HCT116 (cell line): Measurements from ENCODE around the gene OR4X1. TPM values are rescaled to one million over a fixed set of nuclear protein-coding genes. Genes with fewer than 3 reads are reported as not detected.

Experiments
- ATAC-seq: fragments of 200-7000 bp; cut with Tn5 transposase; 2 replicates; pipeline ENCODE4 v1.9.1; 2020; ENCODE audit warnings: mild to moderate bottlenecking, moderate library complexity
- BruUV-seq: library from RNA; stranded (reverse); fragments of 400-500 nt; replicated peaks from 2 replicates; lab custom pipeline; 2021; lab: Mats Ljungman, UMichigan
- CTCF ChIA-PET: fragments of 300-600 bp; sonication (Branson Sonifier 250); formaldehyde crosslinking; loops from one replicate; lab custom pipeline; 2021; ENCODE audit warnings: antibody characterized with exemption; lab: Charles Lee
- POLR2A ChIA-PET: fragments of 300-600, 350-600 bp; sonication (Branson Sonifier 250); formaldehyde crosslinking; loops from one replicate; lab custom pipeline; 2021; ENCODE audit warnings: antibody characterized with exemption; lab: Charles Lee
- RAD21 ChIA-PET, 2 experiments: fragments of 300-600 bp; sonication (Branson Sonifier 250); formaldehyde crosslinking; loops; one replicate each; lab custom pipeline; 2023; ENCODE audit warnings: low total read pairs in 2 of 2; ENCODE audit not compliant: uncharacterized antibody in 2 of 2, unreplicated experiment in 2 of 2, low non-redundant PET in 1 of 2; lab: Charles Lee
- DNase-seq: peaks from one replicate; pipeline ENCODE4 v3.0.0-alpha.2; 2010; ENCODE audit warnings: low read depth, low spot score
- H2AFZ ChIP-seq: fragments of 200-600 bp; shearing (Covaris generic), sonication (generic); 2 replicates; pipeline ENCODE4 v1.6.1; 2017; ENCODE audit warnings: low read depth, mixed run types, mixed read lengths, antibody characterized with exemption, low read length; ENCODE audit not compliant: poor library complexity, severe bottlenecking
- H3K27ac ChIP-seq: 2 replicates; pipeline ENCODE4 v1.5.1; 2012; ENCODE audit warnings: low read depth, low read length
- H3K27me3 ChIP-seq: fragments of 200-600 bp; sonication (generic); 2 replicates; pipeline ENCODE4 v1.6.1; 2016; ENCODE audit warnings: mixed run types, low read length, mixed read lengths; ENCODE audit not compliant: insufficient read depth
- H3K36me3 ChIP-seq, 2 experiments: fragments of 200-500 bp in 1 of 2; fragments of 200-600 bp in 1 of 2; sonication (Bioruptor generic) in 1 of 2; sonication (generic) in 1 of 2; 2 replicates each; pipeline versions ENCODE4 v1.5.1 to v1.6.1; 2014 to 2016; ENCODE audit warnings: low read length in 2 of 2, inconsistent platforms in 1 of 2, mixed read lengths in 1 of 2, mixed run types in 1 of 2; ENCODE audit not compliant: insufficient read depth in 2 of 2, control insufficient read depth in 1 of 2
- H3K4me1 ChIP-seq, 2 experiments: fragments of 200-600 bp in 1 of 2; sonication (generic) in 1 of 2; 2 replicates each; pipeline versions ENCODE4 v1.5.1 to v1.6.1; 2012 to 2017; ENCODE audit warnings: low read length in 2 of 2, inconsistent platforms in 1 of 2, mild to moderate bottlenecking in 1 of 2, mixed read lengths in 1 of 2, mixed run types in 1 of 2, moderate library complexity in 1 of 2; ENCODE audit not compliant: insufficient read depth in 2 of 2, control insufficient read depth in 1 of 2
- H3K4me2 ChIP-seq: fragments of 200-600 bp; sonication (generic); 2 replicates; pipeline ENCODE4 v1.6.1; 2017; ENCODE audit warnings: mixed run types, low read length, mixed read lengths
- H3K4me3 ChIP-seq, 2 experiments: fragments of 200-600 bp in 1 of 2; sonication (generic) in 1 of 2; replicated peaks in 1 of 2; 2 replicates each; pipeline ENCODE4 v1.5.1; 2011 to 2016; ENCODE audit warnings: low read length in 2 of 2, control low read depth in 1 of 2, low read depth in 1 of 2, mild to moderate bottlenecking in 1 of 2, mixed read lengths in 1 of 2, mixed run types in 1 of 2
- H3K79me2 ChIP-seq: fragments of 200-600 bp; sonication (generic); 2 replicates; pipeline ENCODE4 v1.6.1; 2017; ENCODE audit warnings: mild to moderate bottlenecking, mixed run types, low read length, moderate library complexity, mixed read lengths; ENCODE audit not compliant: insufficient read depth
- H3K9ac ChIP-seq: fragments of 200-600 bp; sonication (generic); 2 replicates; pipeline ENCODE4 v1.6.1; 2016; ENCODE audit warnings: low read length, mixed read lengths
- H3K9me2 ChIP-seq: fragments of 200-600 bp; sonication (generic), shearing (Covaris generic); 2 replicates; pipeline ENCODE4 v1.6.1; 2017; ENCODE audit warnings: mixed run types, mild to moderate bottlenecking, moderate library complexity; ENCODE audit not compliant: insufficient read depth
- H3K9me3 ChIP-seq, 2 experiments: fragments of 200-500 bp in 1 of 2; fragments of 200-600 bp in 1 of 2; sonication (Bioruptor generic) in 1 of 2; sonication (generic) in 1 of 2; 2 replicates each; pipeline ENCODE4 v1.6.1; 2014 to 2017; ENCODE audit warnings: low read length in 2 of 2, mixed read lengths in 2 of 2, inconsistent platforms in 1 of 2, low read depth in 1 of 2, mild to moderate bottlenecking in 1 of 2, mixed run types in 1 of 2, moderate library complexity in 1 of 2; ENCODE audit not compliant: control insufficient read depth in 1 of 2, insufficient read depth in 1 of 2
- H4K20me1 ChIP-seq: fragments of 200-600 bp; sonication (generic), shearing (Covaris generic); 2 replicates; pipeline ENCODE4 v1.6.1; 2017; ENCODE audit warnings: mixed run types, mild to moderate bottlenecking, moderate library complexity; ENCODE audit not compliant: insufficient read depth
- CBX3 ChIP-seq: IDR thresholded peaks from 2 replicates; pipeline ENCODE4 v1.6.1; 2012; ENCODE audit warnings: low read depth
- EGR1 ChIP-seq: IDR thresholded peaks from 2 replicates; pipeline ENCODE4 v1.6.1; 2012; ENCODE audit warnings: low read depth
- ELF1 ChIP-seq: IDR thresholded peaks from 2 replicates; pipeline ENCODE4 v1.6.1; 2012; ENCODE audit warnings: low read depth, borderline replicate concordance
- EZH2 ChIP-seq: fragments of 200-600 bp; sonication (generic); IDR thresholded peaks from 2 replicates; pipeline ENCODE4 v1.6.1; 2017; ENCODE audit warnings: antibody characterized with exemption, mixed run types
- FOSL1 ChIP-seq: IDR thresholded peaks from 2 replicates; pipeline ENCODE4 v1.6.1; 2012; ENCODE audit warnings: low read depth
- JUND ChIP-seq: IDR thresholded peaks from 2 replicates; pipeline ENCODE4 v1.6.1; 2012
- POLR2A ChIP-seq: IDR thresholded peaks from 2 replicates; pipeline ENCODE4 v1.7.0; 2011; ENCODE audit warnings: borderline replicate concordance; ENCODE audit not compliant: insufficient read depth, insufficient read length; ENCODE audit errors: extremely low read depth
- POLR2AphosphoS5 ChIP-seq: IDR thresholded peaks from 2 replicates; pipeline ENCODE4 v1.6.1; 2011; ENCODE audit warnings: mild to moderate bottlenecking, low read depth, low read length, moderate library complexity
- RAD21 ChIP-seq: IDR thresholded peaks from 2 replicates; pipeline ENCODE4 v1.6.1; 2012; ENCODE audit warnings: low read depth, mild to moderate bottlenecking
- SIN3A ChIP-seq: IDR thresholded peaks from 2 replicates; pipeline ENCODE4 v1.6.1; 2012; ENCODE audit warnings: low read depth
- SP1 ChIP-seq: IDR thresholded peaks from 2 replicates; pipeline ENCODE4 v1.6.1; 2012; ENCODE audit warnings: low read depth
- SRF ChIP-seq: IDR thresholded peaks from 2 replicates; pipeline ENCODE4 v1.6.1; 2012; ENCODE audit warnings: low read depth
- TCF7L2 ChIP-seq: IDR thresholded peaks from 2 replicates; pipeline ENCODE4 v1.7.0; 2011; ENCODE audit warnings: borderline replicate concordance, inconsistent platforms; ENCODE audit not compliant: insufficient read depth, insufficient read length; ENCODE audit errors: extremely low read depth
- YY1 ChIP-seq: IDR thresholded peaks from 2 replicates; pipeline ENCODE4 v1.6.1; 2011; ENCODE audit warnings: low read length, low read depth, moderate library complexity, mild to moderate bottlenecking; ENCODE audit not compliant: insufficient replicate concordance; ENCODE audit errors: extremely low read depth
- ZFX ChIP-seq: fragments of 450-650 bp; IDR thresholded peaks from 2 replicates; pipeline ENCODE4 v1.6.1; 2017
- ZNF274 ChIP-seq: fragments of 200-500 bp; sonication (Bioruptor generic); IDR thresholded peaks from 2 replicates; pipeline ENCODE4 v1.6.1; 2014; ENCODE audit warnings: mild to moderate bottlenecking, low read depth, low read length, inconsistent platforms
- intact Hi-C: fragments of 100-400 bp; cut with micrococcal nuclease; formaldehyde crosslinking; loops from 2 replicates; pipeline ENCODE4 v1.10.0; 2022
- total RNA-seq: library from RNA; stranded (reverse); gene quantifications from one replicate; pipeline ENCODE4 v1.2.1, GENCODE V29; 2021; ENCODE audit not compliant: unreplicated experiment
- TF ChIP-seq, protein P1 (sequence below): IDR thresholded peaks from 2 replicates; pipeline ENCODE4 v1.6.1; 2012
- TF ChIP-seq, protein P2 (sequence below): IDR thresholded peaks from 2 replicates; pipeline ENCODE4 v1.6.1; 2011; ENCODE audit warnings: mild to moderate bottlenecking, low read length, moderate library complexity; ENCODE audit not compliant: insufficient replicate concordance; ENCODE audit errors: extremely low read depth
- TF ChIP-seq, protein P3 (sequence below): IDR thresholded peaks from 2 replicates; pipeline ENCODE4 v1.6.1; 2012

The OR4X1 gene
- total RNA-seq, 1 experiment from 2014 or later: not detected

DNA sequence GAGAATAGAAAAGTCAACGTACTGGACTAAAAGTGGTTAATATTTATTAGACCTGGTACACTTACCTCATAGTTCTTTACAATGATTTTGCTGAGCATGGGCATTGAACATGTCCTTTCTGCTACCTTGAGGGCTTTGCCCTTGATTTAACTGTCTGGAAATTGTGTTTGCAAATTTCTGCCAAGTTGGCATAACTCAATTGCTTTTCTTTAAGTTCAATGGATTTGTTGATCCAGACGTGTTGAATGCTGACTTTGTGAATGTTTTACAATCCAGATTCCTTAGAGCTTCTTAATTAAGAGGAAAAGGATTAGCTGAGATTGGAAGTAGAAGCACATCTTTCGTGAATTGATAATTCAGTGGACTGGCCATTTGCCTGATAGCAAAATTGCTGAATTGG lies 25.9 kb upstream of the OR4X1 start:
- Histone ChIP-seq H4K20me1 (no peaks in the 10 kb centered on the region), H3K4me1 (no peaks in the 10 kb centered on the region), H3K9ac (no peak overlapping the region), H3K9me2 (no peaks in the 10 kb centered on the region), H3K27ac (no peak overlapping the region), H3K9me3 (no peaks in the 10 kb centered on the region), H3K4me2 (no peak overlapping the region), H3K27me3 (no peaks in the 10 kb centered on the region), H2AFZ (no peak overlapping the region), H3K36me3 (no peaks in the 10 kb centered on the region), H3K79me2 (no peaks in the 10 kb centered on the region), H3K4me3 (no peak overlapping the region)
- DNase-seq: no peak
- intact Hi-C loops: no loop called here
- ATAC-seq: no peak
- RAD21 ChIA-PET: no interaction called here
- CTCF ChIA-PET: no interaction called here
- TF ChIP-seq SP1: no peak
- no peak for TF ChIP-seq SRF
- TF ChIP-seq EGR1: no peak
- no peak for TF ChIP-seq EZH2
- TF ChIP-seq ZNF274: no peak
- TF ChIP-seq RAD21: no peak
- TF ChIP-seq POLR2A: no peak
- no peak for TF ChIP-seq ELF1
- TF ChIP-seq, protein P1, sequence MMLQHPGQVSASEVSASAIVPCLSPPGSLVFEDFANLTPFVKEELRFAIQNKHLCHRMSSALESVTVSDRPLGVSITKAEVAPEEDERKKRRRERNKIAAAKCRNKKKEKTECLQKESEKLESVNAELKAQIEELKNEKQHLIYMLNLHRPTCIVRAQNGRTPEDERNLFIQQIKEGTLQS: no peak
- TF ChIP-seq, protein P2, sequence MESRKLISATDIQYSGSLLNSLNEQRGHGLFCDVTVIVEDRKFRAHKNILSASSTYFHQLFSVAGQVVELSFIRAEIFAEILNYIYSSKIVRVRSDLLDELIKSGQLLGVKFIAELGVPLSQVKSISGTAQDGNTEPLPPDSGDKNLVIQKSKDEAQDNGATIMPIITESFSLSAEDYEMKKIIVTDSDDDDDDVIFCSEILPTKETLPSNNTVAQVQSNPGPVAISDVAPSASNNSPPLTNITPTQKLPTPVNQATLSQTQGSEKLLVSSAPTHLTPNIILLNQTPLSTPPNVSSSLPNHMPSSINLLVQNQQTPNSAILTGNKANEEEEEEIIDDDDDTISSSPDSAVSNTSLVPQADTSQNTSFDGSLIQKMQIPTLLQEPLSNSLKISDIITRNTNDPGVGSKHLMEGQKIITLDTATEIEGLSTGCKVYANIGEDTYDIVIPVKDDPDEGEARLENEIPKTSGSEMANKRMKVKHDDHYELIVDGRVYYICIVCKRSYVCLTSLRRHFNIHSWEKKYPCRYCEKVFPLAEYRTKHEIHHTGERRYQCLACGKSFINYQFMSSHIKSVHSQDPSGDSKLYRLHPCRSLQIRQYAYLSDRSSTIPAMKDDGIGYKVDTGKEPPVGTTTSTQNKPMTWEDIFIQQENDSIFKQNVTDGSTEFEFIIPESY: no peak
- TF ChIP-seq JUND: no peak
- no peak for TF ChIP-seq SIN3A
- TF ChIP-seq POLR2AphosphoS5: no peak
- no peak for TF ChIP-seq CBX3
- TF ChIP-seq, protein P3, sequence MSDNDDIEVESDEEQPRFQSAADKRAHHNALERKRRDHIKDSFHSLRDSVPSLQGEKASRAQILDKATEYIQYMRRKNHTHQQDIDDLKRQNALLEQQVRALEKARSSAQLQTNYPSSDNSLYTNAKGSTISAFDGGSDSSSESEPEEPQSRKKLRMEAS: no peak
- TF ChIP-seq ZFX: no peak
- no peak for TF ChIP-seq YY1
- TF ChIP-seq TCF7L2: no peak
- no peak for TF ChIP-seq FOSL1
- POLR2A ChIA-PET: no interaction called here
- BruUV-seq: no TSS peak
